HepG2 (cell line): ENCODE results near the gene DENND4B. TPM values are rescaled to one million over a fixed set of nuclear protein-coding genes. Genes with fewer than 3 reads are reported as not detected.
A peak's percentile ranks its signal among the peaks of the same experiment; 100 is the strongest.

Experiments used
- ATAC-seq: fragments of 200-7000 bp; cut with Tn5 transposase; 3 replicates; pipeline ENCODE4 v1.9.1; 2020; ENCODE audit warnings: mild to moderate bottlenecking, moderate library complexity
- BruUV-seq: library from RNA; stranded (reverse); fragments of 400-500 nt; replicated peaks from 2 replicates; lab custom pipeline; 2021; lab: Mats Ljungman, UMichigan
- CTCF ChIA-PET: fragments of 300-600 bp; formaldehyde crosslinking; extraction: SDS; loops from one replicate; lab custom pipeline; 2021; ENCODE audit warnings: low total read pairs, inconsistent platforms, low intra/inter-chr PET ratio; lab: Yijun Ruan, JAX
- POLR2A ChIA-PET: fragments of 350-600 bp; sonication (Branson Sonifier 250); formaldehyde crosslinking; loops from one replicate; lab custom pipeline; 2020; ENCODE audit warnings: antibody characterized with exemption, inconsistent platforms; lab: Yijun Ruan, JAX
- DNase-seq: peaks from one replicate; pipeline ENCODE4 v3.0.0-alpha.2; 2015; ENCODE audit warnings: low spot score
- FAIRE-seq: peaks from 3 replicates; lab custom pipeline; 2011; peaks lifted over from hg19 to GRCh38; lab: Jason Lieb, UNC
- H2AFZ ChIP-seq: one replicate; pipeline ENCODE4 v1.6.1; 2011; ENCODE audit warnings: low read length, inconsistent platforms
- H3K27ac ChIP-seq: fragments of 300-600 bp; 3 replicates; pipeline ENCODE4 v1.8.0; 2011; ENCODE audit warnings: mixed run types, mild to moderate bottlenecking, mixed read lengths, low read length, inconsistent platforms; ENCODE audit not compliant: insufficient read depth; ENCODE audit errors: extremely low read length
- H3K27me3 ChIP-seq, 2 experiments: fragments of 200-600 bp in 1 of 2; 2 replicates in 1 of 2; 3 replicates in 1 of 2; pipeline versions ENCODE4 v1.6.0 to v1.8.0; 2011; ENCODE audit warnings: low read length in 2 of 2, mild to moderate bottlenecking in 2 of 2, moderate library complexity in 2 of 2, inconsistent platforms in 1 of 2; ENCODE audit not compliant: insufficient read depth in 2 of 2, control insufficient read depth in 1 of 2
- H3K36me3 ChIP-seq, 2 experiments: fragments of 200-600 bp in 1 of 2; replicated peaks in 1 of 2; 2 replicates in 1 of 2; 3 replicates in 1 of 2; pipeline versions ENCODE4 v1.5.1 to v1.8.0; 2011; ENCODE audit warnings: low read length in 2 of 2, inconsistent platforms in 1 of 2; ENCODE audit not compliant: insufficient read depth in 2 of 2, control insufficient read depth in 1 of 2
- H3K4me1 ChIP-seq: 2 replicates; pipeline ENCODE4 v1.5.1; 2012; ENCODE audit warnings: low read length, inconsistent platforms; ENCODE audit not compliant: insufficient read depth
- H3K4me2 ChIP-seq: 2 replicates; pipeline ENCODE4 v1.6.0; 2011; ENCODE audit warnings: low read depth, low read length, inconsistent platforms
- H3K4me3 ChIP-seq, 3 experiments: fragments of 200-600 bp in 1 of 3; sonication (generic), shearing (Covaris generic) in 1 of 3; replicated peaks in 1 of 3; 2 replicates each; pipeline ENCODE4 v1.5.1; 2011 to 2016; ENCODE audit warnings: low read length in 3 of 3, inconsistent platforms in 2 of 3, low read depth in 2 of 3, mild to moderate bottlenecking in 2 of 3, control low read depth in 1 of 3, mixed read lengths in 1 of 3; ENCODE audit not compliant: insufficient read depth in 1 of 3
- H3K79me2 ChIP-seq: one replicate; pipeline ENCODE4 v1.6.1; 2011; ENCODE audit warnings: low read length, inconsistent platforms; ENCODE audit not compliant: insufficient read depth
- H3K9ac ChIP-seq: 2 replicates; pipeline ENCODE4 v1.6.0; 2011; ENCODE audit warnings: mild to moderate bottlenecking, low read depth, low read length, inconsistent platforms; ENCODE audit not compliant: insufficient read depth
- H3K9me3 ChIP-seq: 2 replicates; pipeline ENCODE4 v1.5.1; 2012; ENCODE audit warnings: mild to moderate bottlenecking, low read length
- H4K20me1 ChIP-seq: 2 replicates; pipeline ENCODE4 v1.6.0; 2011; ENCODE audit warnings: inconsistent platforms, mild to moderate bottlenecking, low read length, moderate library complexity; ENCODE audit not compliant: insufficient read depth
- ATF7 ChIP-seq, 2 experiments: fragments of 450-650 bp in 1 of 2; sonication (generic) in 1 of 2; formaldehyde crosslinking in 1 of 2; IDR thresholded peaks; 2 replicates each; pipeline versions ENCODE4 v1.4.0 to v1.6.1; 2016 to 2020; ENCODE audit warnings: antibody characterized with exemption in 1 of 2, mild to moderate bottlenecking in 1 of 2, missing genetic modification reagents in 1 of 2
- POLR2AphosphoS5 ChIP-seq: IDR thresholded peaks from 2 replicates; pipeline ENCODE4 v1.6.1; 2012; ENCODE audit warnings: low read depth, low read length
- RAD21 ChIP-seq: fragments of 450-650 bp; formaldehyde crosslinking; IDR thresholded peaks from 2 replicates; pipeline ENCODE4 v1.5.0; 2020; ENCODE audit warnings: mild to moderate bottlenecking
- TAF1 ChIP-seq: sonication (generic); formaldehyde crosslinking; IDR thresholded peaks from 2 replicates; pipeline ENCODE4 v1.4.0; 2020; ENCODE audit warnings: missing genetic modification reagents
- YY1 ChIP-seq: IDR thresholded peaks from 2 replicates; pipeline ENCODE4 v1.6.1; 2011; ENCODE audit warnings: low read length, low read depth, moderate library complexity, mild to moderate bottlenecking; ENCODE audit not compliant: insufficient read depth, insufficient replicate concordance
- ZNF12 ChIP-seq: sonication (generic); formaldehyde crosslinking; IDR thresholded peaks from 2 replicates; pipeline ENCODE4 v1.5.0; 2020; ENCODE audit warnings: missing genetic modification reagents
- ZNF263 ChIP-seq: sonication (generic); formaldehyde crosslinking; IDR thresholded peaks from 2 replicates; pipeline ENCODE4 v1.4.0; 2020; ENCODE audit warnings: missing genetic modification reagents
- ZNF777 ChIP-seq: sonication (generic); formaldehyde crosslinking; IDR thresholded peaks from 2 replicates; pipeline ENCODE4 v1.4.0; 2020; ENCODE audit warnings: missing genetic modification reagents
- WGBS: methylation state at CpG from one replicate; pipeline ENCODE4 v1.1.6; 2017; ENCODE audit warnings: low lambda C conversion rate; 5-methylcytosine and 5-hydroxymethylcytosine counted together
- in situ Hi-C: cut with HindIII; loops from 2 replicates; pipeline ENCODE4 v1.10.0; 2017; ENCODE audit warnings: low pct_unique_long_range_greater_than_20kb; ENCODE audit not compliant: extremely low pct_ligation_motif_present
- intact Hi-C: fragments of 100-400 bp; cut with micrococcal nuclease; formaldehyde crosslinking; loops from one replicate; pipeline ENCODE4 v1.10.0; 2022; ENCODE audit not compliant: unreplicated experiment
- polyA plus RNA-seq, 8 experiments: library from polyadenylated mRNA; depleted of rRNA in 3 of 8; stranded (reverse) in 7 of 8; unstranded in 1 of 8; fragments of >200 nt; fragmentation: Illumina TruSeq in 4 of 8; extraction: Trizol in 4 of 8; gene quantifications; 2 replicates each; pipeline versions ENCODE4 v1.2.1 to v1.2.3, GENCODE V29; 2011 to 2016; ENCODE audit warnings: low read depth in 4 of 8, missing spikeins in 1 of 8, mixed read lengths in 1 of 8; ENCODE audit not compliant: insufficient read depth in 1 of 8
- total RNA-seq, 5 experiments: library from RNA; depleted of rRNA; stranded (reverse); fragments of >200 nt; fragmentation: Illumina TruSeq; extraction: Trizol; gene quantifications; 2 replicates each; pipeline ENCODE4 v1.2.3, GENCODE V29; 2016; ENCODE audit warnings: low read depth in 1 of 5
- TF ChIP-seq, protein P1 (sequence below): sonication (generic); formaldehyde crosslinking; IDR thresholded peaks from 2 replicates; pipeline ENCODE4 v1.4.0; 2020; ENCODE audit warnings: mild to moderate bottlenecking, missing genetic modification reagents, borderline replicate concordance
- TF ChIP-seq, protein P2 (sequence below): IDR thresholded peaks from 2 replicates; pipeline ENCODE4 v1.6.1; 2016; ENCODE audit warnings: missing genetic modification reagents, missing compliant biosample characterization
- TF ChIP-seq, protein P3 (sequence below): sonication (generic); formaldehyde crosslinking; IDR thresholded peaks from 2 replicates; pipeline ENCODE4 v1.4.0; 2020; ENCODE audit warnings: missing genetic modification reagents, borderline replicate concordance
- TF ChIP-seq, protein P4 (sequence below): sonication (generic); formaldehyde crosslinking; IDR thresholded peaks from 2 replicates; pipeline ENCODE4 v1.4.0; 2020; ENCODE audit warnings: missing genetic modification reagents

The DENND4B gene
- total and polyA plus RNA-seq, 2 of the 13 experiments (the other 11 are each of a cell fraction or from before 2014, with no cell fraction given) = 15.1 to 20.3 TPM

DNA sequence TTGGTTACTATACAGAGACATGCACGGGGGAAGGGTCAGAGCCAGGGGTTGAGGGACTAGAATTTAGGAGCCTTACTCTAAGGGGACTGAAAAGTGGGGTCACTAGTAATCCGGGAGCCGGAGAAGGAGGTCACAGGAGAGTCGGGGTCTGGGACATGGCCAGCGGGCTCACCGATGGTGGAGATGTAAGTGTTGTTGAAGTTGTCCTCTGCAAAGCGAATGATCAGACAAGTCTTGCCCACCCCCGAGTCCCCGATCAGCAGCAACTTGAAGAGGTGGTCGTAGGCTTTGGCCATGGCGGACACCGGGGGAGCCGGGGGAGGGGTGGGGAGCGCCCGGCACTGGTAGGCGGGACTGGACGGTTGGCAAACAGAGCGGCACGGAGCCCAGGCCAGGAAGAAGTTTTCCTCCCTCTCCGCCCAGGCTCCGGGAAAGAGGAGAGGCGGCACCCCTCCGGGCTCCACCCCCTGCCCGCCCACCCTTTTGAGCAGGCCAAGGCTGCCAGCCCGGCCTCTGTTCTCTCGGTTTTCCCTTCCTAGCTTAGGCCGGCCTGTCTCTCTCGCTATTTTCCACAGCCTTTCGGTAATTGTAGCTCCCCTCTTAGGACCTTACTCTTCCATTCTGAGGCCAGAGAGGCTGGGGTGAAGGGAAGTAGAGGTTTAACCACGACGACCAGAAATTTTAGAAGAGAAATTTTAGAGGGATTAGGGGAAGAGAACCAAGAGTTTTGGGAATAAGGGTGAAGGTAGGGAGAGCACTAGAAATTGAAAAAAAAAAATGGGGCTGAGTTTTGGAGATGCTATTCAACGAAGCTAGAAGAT lies 39.6 kb upstream of the DENND4B start, which contains the start of gene RAB13:
Gene RAB13 (minus strand): TSS at position 399 of the 821 bp plus-strand sequence. CDS start 103 bp downstream, at position 296.
- intact Hi-C loops = loop anchor here (1.0 to 5.0 kb wide), 5 partner anchors 8 to 309 kb away; partner anchors contain the start of genes DENND4B and NPR1
- H3K27me3 ChIP-seq = no peaks in the 10 kb centered on the region; a peak in 1 of 5 replicates
- H3K4me1 ChIP-seq = peaks cover 19% of the 10 kb centered on the region
- no peak for FAIRE-seq
- DNase-seq = peak; percentile 81
- H3K27ac ChIP-seq = peak within 1 kb of the TSS; percentile 82
- no peaks in the 10 kb centered on the region; a peak in 1 of 5 replicates for H3K36me3 ChIP-seq
- no peaks in the 10 kb centered on the region for H4K20me1 ChIP-seq
- ATAC-seq = peak; percentile 90
- peak within 1 kb of the TSS; percentile 79 to 93 (median 89) for H3K4me3 ChIP-seq
- no TSS peak for BruUV-seq
- H3K9ac ChIP-seq = peak within 1 kb of the TSS; percentile 83
- no peaks in the 10 kb centered on the region for H3K9me3 ChIP-seq
- POLR2A ChIA-PET = interaction anchor here (0.6 to 7.5 kb wide), 21 partner anchors 8 to 359 kb away, joined by 3 to 92 read pairs (median 3); partner anchors contain the start of genes CREB3L4, CRTC2, DENND4B and GATAD2B
- CTCF ChIA-PET = interaction anchor here (1.2 to 2.9 kb wide), 4 partner anchors 39 to 237 kb away, joined by 3 to 35 read pairs (median 14); partner anchors contain the start of gene DENND4B
- peak within 1 kb of the TSS; percentile 97 for H2AFZ ChIP-seq
- 1% methylated on average over 17 of the region's 32 CpGs for WGBS
- peaks cover 13% of the 10 kb centered on the region for H3K79me2 ChIP-seq
- H3K4me2 ChIP-seq = peak within 1 kb of the TSS; percentile 97
- in situ Hi-C loops = loop anchor here (5.0 to 10.0 kb wide), 2 partner anchors 189 to 301 kb away; no protein-coding TSS in a partner anchor
- TF ChIP-seq, protein P1, sequence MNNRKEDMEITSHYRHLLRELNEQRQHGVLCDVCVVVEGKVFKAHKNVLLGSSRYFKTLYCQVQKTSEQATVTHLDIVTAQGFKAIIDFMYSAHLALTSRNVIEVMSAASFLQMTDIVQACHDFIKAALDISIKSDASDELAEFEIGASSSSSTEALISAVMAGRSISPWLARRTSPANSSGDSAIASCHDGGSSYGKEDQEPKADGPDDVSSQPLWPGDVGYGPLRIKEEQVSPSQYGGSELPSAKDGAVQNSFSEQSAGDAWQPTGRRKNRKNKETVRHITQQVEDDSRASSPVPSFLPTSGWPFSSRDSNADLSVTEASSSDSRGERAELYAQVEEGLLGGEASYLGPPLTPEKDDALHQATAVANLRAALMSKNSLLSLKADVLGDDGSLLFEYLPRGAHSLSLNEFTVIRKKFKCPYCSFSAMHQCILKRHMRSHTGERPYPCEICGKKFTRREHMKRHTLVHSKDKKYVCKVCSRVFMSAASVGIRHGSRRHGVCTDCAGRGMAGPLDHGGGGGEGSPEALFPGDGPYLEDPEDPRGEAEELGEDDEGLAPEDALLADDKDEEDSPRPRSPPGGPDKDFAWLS (CRISPR knock-in tag) = no peak
- TF ChIP-seq ZNF777 (CRISPR knock-in tag) (peak; percentile 42; the same call in 1 of the 2 replicates), ZNF12 (CRISPR knock-in tag) (no peak), TAF1 (CRISPR knock-in tag) (peak; percentile 53; the same call in 1 of the 2 replicates), ATF7 (IDR thresholded peaks at IDR 0.05) (no peak), ATF7 (CRISPR knock-in tag; IDR thresholded peaks at IDR 0.05) (0 out of 2 replicates have a peak, but pooled peaks have one; percentile 25), YY1 (peak; percentile 74), POLR2AphosphoS5 (peak; percentile 52; the same call in 1 of the 2 replicates), RAD21 (CRISPR knock-in tag) (no peak), ZNF263 (CRISPR knock-in tag) (no peak)
- TF ChIP-seq, protein P2, sequence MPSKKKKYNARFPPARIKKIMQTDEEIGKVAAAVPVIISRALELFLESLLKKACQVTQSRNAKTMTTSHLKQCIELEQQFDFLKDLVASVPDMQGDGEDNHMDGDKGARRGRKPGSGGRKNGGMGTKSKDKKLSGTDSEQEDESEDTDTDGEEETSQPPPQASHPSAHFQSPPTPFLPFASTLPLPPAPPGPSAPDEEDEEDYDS (CRISPR knock-in tag) = 0 out of 2 replicates have a peak, but pooled peaks have one; percentile 14
- TF ChIP-seq, protein P3, sequence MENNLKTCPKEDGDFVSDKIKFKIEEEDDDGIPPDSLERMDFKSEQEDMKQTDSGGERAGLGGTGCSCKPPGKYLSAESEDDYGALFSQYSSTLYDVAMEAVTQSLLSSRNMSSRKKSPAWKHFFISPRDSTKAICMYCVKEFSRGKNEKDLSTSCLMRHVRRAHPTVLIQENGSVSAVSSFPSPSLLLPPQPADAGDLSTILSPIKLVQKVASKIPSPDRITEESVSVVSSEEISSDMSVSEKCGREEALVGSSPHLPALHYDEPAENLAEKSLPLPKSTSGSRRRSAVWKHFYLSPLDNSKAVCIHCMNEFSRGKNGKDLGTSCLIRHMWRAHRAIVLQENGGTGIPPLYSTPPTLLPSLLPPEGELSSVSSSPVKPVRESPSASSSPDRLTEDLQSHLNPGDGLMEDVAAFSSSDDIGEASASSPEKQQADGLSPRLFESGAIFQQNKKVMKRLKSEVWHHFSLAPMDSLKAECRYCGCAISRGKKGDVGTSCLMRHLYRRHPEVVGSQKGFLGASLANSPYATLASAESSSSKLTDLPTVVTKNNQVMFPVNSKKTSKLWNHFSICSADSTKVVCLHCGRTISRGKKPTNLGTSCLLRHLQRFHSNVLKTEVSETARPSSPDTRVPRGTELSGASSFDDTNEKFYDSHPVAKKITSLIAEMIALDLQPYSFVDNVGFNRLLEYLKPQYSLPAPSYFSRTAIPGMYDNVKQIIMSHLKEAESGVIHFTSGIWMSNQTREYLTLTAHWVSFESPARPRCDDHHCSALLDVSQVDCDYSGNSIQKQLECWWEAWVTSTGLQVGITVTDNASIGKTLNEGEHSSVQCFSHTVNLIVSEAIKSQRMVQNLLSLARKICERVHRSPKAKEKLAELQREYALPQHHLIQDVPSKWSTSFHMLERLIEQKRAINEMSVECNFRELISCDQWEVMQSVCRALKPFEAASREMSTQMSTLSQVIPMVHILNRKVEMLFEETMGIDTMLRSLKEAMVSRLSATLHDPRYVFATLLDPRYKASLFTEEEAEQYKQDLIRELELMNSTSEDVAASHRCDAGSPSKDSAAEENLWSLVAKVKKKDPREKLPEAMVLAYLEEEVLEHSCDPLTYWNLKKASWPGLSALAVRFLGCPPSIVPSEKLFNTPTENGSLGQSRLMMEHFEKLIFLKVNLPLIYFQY (CRISPR knock-in tag) = no peak
- TF ChIP-seq, protein P4, sequence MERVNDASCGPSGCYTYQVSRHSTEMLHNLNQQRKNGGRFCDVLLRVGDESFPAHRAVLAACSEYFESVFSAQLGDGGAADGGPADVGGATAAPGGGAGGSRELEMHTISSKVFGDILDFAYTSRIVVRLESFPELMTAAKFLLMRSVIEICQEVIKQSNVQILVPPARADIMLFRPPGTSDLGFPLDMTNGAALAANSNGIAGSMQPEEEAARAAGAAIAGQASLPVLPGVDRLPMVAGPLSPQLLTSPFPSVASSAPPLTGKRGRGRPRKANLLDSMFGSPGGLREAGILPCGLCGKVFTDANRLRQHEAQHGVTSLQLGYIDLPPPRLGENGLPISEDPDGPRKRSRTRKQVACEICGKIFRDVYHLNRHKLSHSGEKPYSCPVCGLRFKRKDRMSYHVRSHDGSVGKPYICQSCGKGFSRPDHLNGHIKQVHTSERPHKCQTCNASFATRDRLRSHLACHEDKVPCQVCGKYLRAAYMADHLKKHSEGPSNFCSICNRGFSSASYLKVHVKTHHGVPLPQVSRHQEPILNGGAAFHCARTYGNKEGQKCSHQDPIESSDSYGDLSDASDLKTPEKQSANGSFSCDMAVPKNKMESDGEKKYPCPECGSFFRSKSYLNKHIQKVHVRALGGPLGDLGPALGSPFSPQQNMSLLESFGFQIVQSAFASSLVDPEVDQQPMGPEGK = peak; percentile 55
